Neural cell (in vitro differentiated cells): ENCODE results near the gene PHLDB2.

Experiments
- CTCF ChIP-seq: fragments of 450-650 bp; IDR thresholded peaks from 2 replicates; pipeline ENCODE4 v1.5.1; 2014; ENCODE audit warnings: antibody characterized with exemption, mild to moderate bottlenecking, moderate library complexity; ENCODE audit not compliant: poor library complexity, severe bottlenecking
- EP300 ChIP-seq: fragments of 450-650 bp; conservative IDR thresholded peaks from 2 replicates; pipeline ENCODE4 v1.6.1; 2014; ENCODE audit warnings: antibody characterized with exemption, mild to moderate bottlenecking, moderate library complexity; ENCODE audit not compliant: poor library complexity, severe bottlenecking
- EZH2 ChIP-seq: fragments of 200-600, 300-800 bp; shearing (Covaris generic), sonication (generic); IDR thresholded peaks from 2 replicates; pipeline ENCODE4 v1.6.1; 2014; ENCODE audit warnings: antibody characterized with exemption, low read length, borderline replicate concordance, mild to moderate bottlenecking; ENCODE audit not compliant: insufficient read depth, poor library complexity, severe bottlenecking
- MXI1 ChIP-seq: fragments of 450-650 bp; conservative IDR thresholded peaks from 2 replicates; pipeline ENCODE4 v1.6.1; 2014; ENCODE audit warnings: antibody characterized with exemption, mild to moderate bottlenecking; ENCODE audit not compliant: poor library complexity, severe bottlenecking
- POLR2AphosphoS5 ChIP-seq: IDR thresholded peaks from 2 replicates; pipeline ENCODE4 v1.6.1; 2012
- REST ChIP-seq: IDR thresholded peaks from 2 replicates; pipeline ENCODE4 v1.6.1; 2012; ENCODE audit warnings: borderline replicate concordance
- SMC3 ChIP-seq: fragments of 450-650 bp; conservative IDR thresholded peaks from 2 replicates; pipeline ENCODE4 v1.6.1; 2014; ENCODE audit warnings: antibody characterized with exemption, mild to moderate bottlenecking, moderate library complexity; ENCODE audit not compliant: poor library complexity
- TAF1 ChIP-seq: IDR thresholded peaks from 2 replicates; pipeline ENCODE4 v1.6.1; 2012; ENCODE audit warnings: low read depth

- TF ChIP-seq CTCF (no peak), EZH2 (no peak), EP300 (no peak), MXI1 (no peak), SMC3 (no peak), TAF1 (no peak), POLR2AphosphoS5 (no peak), REST (no peak)
These were observed 92.0 kb downstream of the PHLDB2 start for GRCh38 chr3:111951032-111951431.
